Right renal cortex interstitium (tissue), 3 donors: ENCODE data around the gene PRDM16. TPM values are rescaled to one million over a fixed set of nuclear protein-coding genes. Genes with fewer than 3 reads are reported as not detected.

ENCODE experiments used
- DNase-seq, 3 donors: peaks; one replicate each; pipeline ENCODE4 v3.0.0-alpha.2; 2013; ENCODE audit warnings: low read depth in 3 of 3, low spot score in 2 of 3
- polyA plus RNA-seq, 3 donors: library from polyadenylated mRNA; unstranded; fragments of 120-200 nt; gene quantifications; one replicate each; pipeline ENCODE4 v1.2.1, GENCODE V29; 2013; ENCODE audit not compliant: insufficient read length in 3 of 3

The PRDM16 gene
- polyA plus RNA-seq, 3 donors = 4.8 to 6.6 (median 6.4) TPM

GRCh38 chr1:3219005-3219790, 150.2 kb downstream of the PRDM16 start:
- DNase-seq = no peak

GRCh38 chr1:3219791-3220467, 150.9 kb downstream of the PRDM16 start:
- no peak for DNase-seq

- DNase-seq = no peak
These were observed 152.4 kb downstream of the PRDM16 start for GRCh38 chr1:3221112-3222041.

GRCh38 chr1:3222042-3222692, 153.2 kb downstream of the PRDM16 start:
- no peak for DNase-seq

GRCh38 chr1:3225661-3226060, 156.7 kb downstream of the PRDM16 start:
- no peak for DNase-seq

GRCh38 chr1:3226191-3226590, 157.2 kb downstream of the PRDM16 start:
- DNase-seq = no peak

GRCh38 chr1:3226701-3227350, 157.8 kb downstream of the PRDM16 start:
- no peak for DNase-seq

- no peak for DNase-seq
These were observed 158.3 kb downstream of the PRDM16 start for GRCh38 chr1:3227351-3227704.

GRCh38 chr1:3227893-3228292, 158.9 kb downstream of the PRDM16 start:
- DNase-seq = no peak

GRCh38 chr1:3229081-3229725, 160.2 kb downstream of the PRDM16 start:
- DNase-seq = no peak

GRCh38 chr1:3230553-3230952, 161.6 kb downstream of the PRDM16 start:
- no peak for DNase-seq

GRCh38 chr1:3231245-3231644, 162.2 kb downstream of the PRDM16 start:
- no peak for DNase-seq

- no peak for DNase-seq
These were observed 162.8 kb downstream of the PRDM16 start for GRCh38 chr1:3231826-3232225.

GRCh38 chr1:3233031-3233430, 164.0 kb downstream of the PRDM16 start:
- no peak for DNase-seq

GRCh38 chr1:3233551-3233950, 164.5 kb downstream of the PRDM16 start:
- no peak for DNase-seq

GRCh38 chr1:3234281-3234680, 165.3 kb downstream of the PRDM16 start:
- no peak for DNase-seq

- DNase-seq = no peak
These were observed 166.0 kb downstream of the PRDM16 start for GRCh38 chr1:3234956-3235355.

- DNase-seq = no peak
These were observed 166.5 kb downstream of the PRDM16 start for GRCh38 chr1:3235496-3235895.

- no peak for DNase-seq
These were observed 167.4 kb downstream of the PRDM16 start for GRCh38 chr1:3236361-3236760.

GRCh38 chr1:3236955-3237354, 168.0 kb downstream of the PRDM16 start:
- no peak for DNase-seq
